ENCODE results near the gene PPP1R37. TPM values are rescaled to one million over a fixed set of nuclear protein-coding genes. Genes with fewer than 3 reads are reported as not detected.

Gene PPP1R37
- 18.1 and 33.1 TPM in 2 replicates for total RNA-seq (2014; rRNA removed; shearing (Covaris generic); ENCODE audit: low replicate concordance)

- peak within 1 kb of the TSS; percentile 82 for H3K4me3 ChIP-seq
- DNase-seq: peak; percentile 93
- peaks cover 59% of the 10 kb centered on the region for H3K36me3 ChIP-seq
- H3K27me3 ChIP-seq: no peaks in the 10 kb centered on the region
- H3K9me3 ChIP-seq: no peaks in the 10 kb centered on the region
These were observed at the start of gene PPP1R37 for GRCh38 chr19:45092747-45093678. Gene PPP1R37 (plus strand): TSS chr19:45093179. CDS start chr19:45093326, 147 bp downstream.

GRCh38 chr19:45045671-45046353 is 47.2 kb upstream of the PPP1R37 start:
- H3K36me3 ChIP-seq: peaks cover 73% of the 10 kb centered on the region
- DNase-seq: no peak
- H3K4me3 ChIP-seq: no peak overlapping the region
- no peaks in the 10 kb centered on the region for H3K9me3 ChIP-seq
- H3K27me3 ChIP-seq: no peaks in the 10 kb centered on the region

- Histone ChIP-seq H3K27me3 (no peaks in the 10 kb centered on the region), H3K36me3 (peaks cover 73% of the 10 kb centered on the region), H3K4me3 (no peak overlapping the region), H3K9me3 (no peaks in the 10 kb centered on the region)
- no peak for DNase-seq
These were observed 46.6 kb upstream of the PPP1R37 start for GRCh38 chr19:45046355-45046754.

GRCh38 chr19:45047188-45047797 is 45.7 kb upstream of the PPP1R37 start:
- H3K4me3 ChIP-seq: no peak overlapping the region
- peaks cover 71% of the 10 kb centered on the region for H3K36me3 ChIP-seq
- no peaks in the 10 kb centered on the region for H3K9me3 ChIP-seq
- no peak for DNase-seq
- no peaks in the 10 kb centered on the region for H3K27me3 ChIP-seq

GRCh38 chr19:45049073-45049736 is 43.8 kb upstream of the PPP1R37 start:
- Histone ChIP-seq H3K4me3 (no peak overlapping the region), H3K36me3 (peaks cover 75% of the 10 kb centered on the region)
- no peak for DNase-seq

GRCh38 chr19:45050036-45050435 is 42.9 kb upstream of the PPP1R37 start:
- DNase-seq: no peak
- no peak overlapping the region for H3K4me3 ChIP-seq
- no peaks in the 10 kb centered on the region for H3K27me3 ChIP-seq
- H3K36me3 ChIP-seq: peaks cover 75% of the 10 kb centered on the region
- H3K9me3 ChIP-seq: no peaks in the 10 kb centered on the region

More at GRCh38 chr19:45049073-45049736, 43.8 kb upstream of the PPP1R37 start:
- H3K9me3 ChIP-seq: no peaks in the 10 kb centered on the region
- H3K27me3 ChIP-seq: no peaks in the 10 kb centered on the region

- H3K36me3 ChIP-seq: peaks cover 75% of the 10 kb centered on the region
- no peak overlapping the region for H3K4me3 ChIP-seq
- no peaks in the 10 kb centered on the region for H3K9me3 ChIP-seq
- no peaks in the 10 kb centered on the region for H3K27me3 ChIP-seq
- DNase-seq: no peak
These were observed 40.9 kb upstream of the PPP1R37 start for GRCh38 chr19:45051929-45052579.

- Histone ChIP-seq H3K4me3 (no peak overlapping the region), H3K36me3 (peaks cover 96% of the 10 kb centered on the region), H3K9me3 (no peaks in the 10 kb centered on the region), H3K27me3 (no peaks in the 10 kb centered on the region)
- no peak for DNase-seq
These were observed 36.1 kb upstream of the PPP1R37 start for GRCh38 chr19:45056831-45057230.

- no peak overlapping the region for H3K4me3 ChIP-seq
- H3K9me3 ChIP-seq: no peaks in the 10 kb centered on the region
- no peaks in the 10 kb centered on the region for H3K27me3 ChIP-seq
- peaks cover 98% of the 10 kb centered on the region for H3K36me3 ChIP-seq
- DNase-seq: no peak
These were observed 35.5 kb upstream of the PPP1R37 start for GRCh38 chr19:45057444-45057843.

- Histone ChIP-seq H3K27me3 (no peaks in the 10 kb centered on the region), H3K4me3 (no peak overlapping the region), H3K36me3 (peaks cover 96% of the 10 kb centered on the region), H3K9me3 (no peaks in the 10 kb centered on the region)
- no peak for DNase-seq
These were observed 34.3 kb upstream of the PPP1R37 start for GRCh38 chr19:45058622-45059159.

- H3K27me3 ChIP-seq: no peaks in the 10 kb centered on the region
- peaks cover 91% of the 10 kb centered on the region for H3K36me3 ChIP-seq
- H3K9me3 ChIP-seq: no peaks in the 10 kb centered on the region
- H3K4me3 ChIP-seq: no peak overlapping the region
- DNase-seq: peak; percentile 67
These were observed 33.6 kb upstream of the PPP1R37 start for GRCh38 chr19:45059258-45059965.

GRCh38 chr19:45061965-45062364 is 31.0 kb upstream of the PPP1R37 start:
- Histone ChIP-seq H3K4me3 (no peak overlapping the region), H3K9me3 (no peaks in the 10 kb centered on the region), H3K27me3 (no peaks in the 10 kb centered on the region), H3K36me3 (peaks cover 81% of the 10 kb centered on the region)
- DNase-seq: no peak

GRCh38 chr19:45063851-45064801 is 28.9 kb upstream of the PPP1R37 start:
- Histone ChIP-seq H3K4me3 (no peak overlapping the region), H3K27me3 (no peaks in the 10 kb centered on the region), H3K9me3 (no peaks in the 10 kb centered on the region), H3K36me3 (peaks cover 80% of the 10 kb centered on the region)
- no peak for DNase-seq

- DNase-seq: no peak
- Histone ChIP-seq H3K27me3 (no peaks in the 10 kb centered on the region), H3K4me3 (no peak overlapping the region), H3K9me3 (no peaks in the 10 kb centered on the region), H3K36me3 (peaks cover 78% of the 10 kb centered on the region)
These were observed 25.9 kb upstream of the PPP1R37 start for GRCh38 chr19:45066921-45067661.

Measured in MG63 (cell line).